ENCODE results near the gene PLA2G4D.

The PLA2G4D gene

DNA sequence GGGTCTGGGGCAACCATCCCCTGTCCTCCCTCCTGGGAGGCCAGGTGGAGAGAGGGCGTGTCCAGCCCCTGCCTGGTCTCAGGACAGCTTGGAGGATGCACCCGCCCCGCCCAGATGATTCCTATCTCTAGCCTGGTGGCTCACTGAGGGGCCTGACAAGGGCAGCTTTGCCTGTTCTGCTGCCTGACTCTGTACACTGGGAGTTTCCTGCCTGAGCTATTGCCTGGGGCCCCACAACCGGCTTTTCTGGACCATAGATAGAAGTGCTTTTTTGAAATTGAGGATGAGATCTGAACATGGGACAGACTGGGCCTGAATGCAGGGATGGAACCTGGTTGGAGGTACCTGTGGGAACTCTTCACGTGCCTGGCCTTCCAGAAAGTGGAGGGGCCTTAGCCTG is 72.8 kb downstream of the PLA2G4D start:
- Histone ChIP-seq H3K9me3 (ENCODE audit: control insufficient read depth, insufficient read depth, low read length) (peaks cover 20% of the 10 kb centered on the region), H3K4me1 (ENCODE audit: control insufficient read depth, insufficient read depth, low read length) (no peaks in the 10 kb centered on the region), H3K4me3 (ENCODE audit: low read depth, low read length) (no peak overlapping the region), H3K27me3 (ENCODE audit: control insufficient read depth, insufficient read depth, low read length) (no peaks in the 10 kb centered on the region), H3K9ac (ENCODE audit: low read depth, low read length) (no peak overlapping the region), H3K36me3 (ENCODE audit: control insufficient read depth, insufficient read depth, low read length) (peaks cover 4% of the 10 kb centered on the region)

DNA sequence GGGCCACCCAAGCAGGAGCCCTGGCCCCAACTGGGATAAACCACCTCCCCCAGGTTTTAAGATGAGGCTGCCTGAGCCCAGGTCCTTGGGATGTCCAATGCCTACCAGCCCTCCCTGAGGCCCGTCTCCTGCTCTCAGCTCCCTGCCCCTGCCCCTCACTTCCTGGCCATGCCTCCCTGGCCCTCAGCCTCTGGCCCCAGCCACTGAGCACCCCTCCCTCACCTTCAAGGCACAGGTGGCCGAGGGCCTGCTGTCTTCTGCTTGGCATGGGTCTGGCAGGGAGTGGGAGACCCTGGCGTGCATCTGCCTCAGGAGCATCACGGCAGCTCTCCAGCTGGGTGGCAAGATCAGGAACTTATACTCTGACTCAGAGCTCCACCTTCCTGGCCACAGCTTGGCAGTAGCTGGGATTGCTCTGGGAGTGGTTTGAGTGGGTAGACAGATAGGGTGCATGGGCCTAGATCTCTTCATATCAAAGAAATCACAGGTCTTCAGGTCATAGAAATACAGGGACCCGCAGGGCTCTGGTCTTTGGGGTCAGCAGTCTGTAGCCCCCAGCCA is 73.6 kb downstream of the PLA2G4D start, which contains the start of gene PLA2G4E:
PLA2G4E (minus strand) TSS at position 330 of the 561 bp plus-strand sequence; CDS start at position 318, 12 bp downstream.
- peaks cover 20% of the 10 kb centered on the region for H3K9me3 ChIP-seq (ENCODE audit: control insufficient read depth, insufficient read depth, low read length)
- H3K9ac ChIP-seq (ENCODE audit: low read depth, low read length), result no peak within 1 kb of the TSS
- H3K36me3 ChIP-seq (ENCODE audit: control insufficient read depth, insufficient read depth, low read length), result peaks cover 4% of the 10 kb centered on the region
- no peaks in the 10 kb centered on the region for H3K4me1 ChIP-seq (ENCODE audit: control insufficient read depth, insufficient read depth, low read length)
- no peak within 1 kb of the TSS for H3K4me3 ChIP-seq (ENCODE audit: low read depth, low read length)
- H3K27me3 ChIP-seq (ENCODE audit: control insufficient read depth, insufficient read depth, low read length), result no peaks in the 10 kb centered on the region

DNA sequence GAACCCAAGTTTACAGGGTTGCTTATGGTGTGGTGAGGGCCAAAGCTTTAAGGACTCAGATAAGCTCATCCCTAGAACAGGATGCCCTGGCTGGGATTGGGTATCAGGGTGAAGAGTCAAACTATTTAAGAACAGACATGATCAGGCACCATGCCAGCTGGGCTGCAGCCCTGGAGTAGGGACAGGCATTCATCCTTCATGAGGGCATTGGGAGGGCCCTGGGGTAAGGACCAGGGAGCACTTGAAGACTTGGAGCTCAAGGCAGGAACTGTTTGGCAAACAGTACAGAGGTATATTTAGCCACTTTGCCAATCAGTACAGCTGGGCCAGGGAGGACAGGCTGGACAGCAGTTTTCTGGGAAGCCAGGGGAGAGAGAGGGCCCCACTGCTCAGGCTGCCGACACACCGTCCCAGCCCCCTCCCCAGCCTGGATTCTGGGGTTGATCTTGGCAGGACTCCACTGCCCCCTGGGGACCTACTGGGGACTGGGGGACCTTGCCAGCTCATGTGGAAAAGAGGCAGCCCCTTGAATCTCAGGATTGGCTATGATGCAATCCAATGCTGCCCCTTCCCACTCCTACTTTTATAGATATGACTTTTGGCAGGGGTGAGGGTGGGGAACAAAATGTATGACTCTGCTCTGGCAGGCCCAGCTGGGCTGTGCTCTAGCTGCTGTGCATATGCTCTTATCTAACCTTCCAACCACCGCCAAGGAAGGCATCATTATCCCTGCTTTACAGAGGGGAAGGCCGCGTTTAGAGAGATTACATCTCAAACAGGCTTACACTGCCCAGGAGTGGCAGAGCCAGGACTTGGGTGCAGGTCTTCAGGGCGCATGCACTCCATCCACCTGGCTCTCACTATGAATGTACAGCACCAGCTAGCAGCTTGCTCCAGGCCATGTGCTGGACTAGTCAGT is 75.8 kb downstream of the PLA2G4D start:
- no peaks in the 10 kb centered on the region for H3K36me3 ChIP-seq (ENCODE audit: control insufficient read depth, insufficient read depth, low read length)
- no peaks in the 10 kb centered on the region for H3K4me1 ChIP-seq (ENCODE audit: control insufficient read depth, insufficient read depth, low read length)
- no peaks in the 10 kb centered on the region for H3K27me3 ChIP-seq (ENCODE audit: control insufficient read depth, insufficient read depth, low read length)
- no peak overlapping the region for H3K4me3 ChIP-seq (ENCODE audit: low read depth, low read length)
- no peak overlapping the region for H3K9ac ChIP-seq (ENCODE audit: low read depth, low read length)
- H3K9me3 ChIP-seq (ENCODE audit: control insufficient read depth, insufficient read depth, low read length), result peaks cover 13% of the 10 kb centered on the region
